Aorta (tissue), 5 donors: ENCODE results near the gene HMGN4. TPM values are rescaled to one million over a fixed set of nuclear protein-coding genes. Genes with fewer than 3 reads are reported as not detected.

ENCODE experiments used
- ATAC-seq: fragments of 200-7000 bp; cut with Tn5 transposase; one replicate; pipeline ENCODE4 v1.9.1; 2022; ENCODE audit warnings: moderate library complexity; ENCODE audit not compliant: low FRiP score
- DNase-seq, 2 donors: peaks; one replicate each; pipeline ENCODE4 v3.0.0-alpha.2; 2020
- H3K27ac ChIP-seq, 2 donors: one replicate each; pipeline ENCODE4 v1.5.1; 2013; ENCODE audit warnings: low read length in 2 of 2, mild to moderate bottlenecking in 2 of 2, moderate library complexity in 2 of 2, control low read depth in 1 of 2, inconsistent platforms in 1 of 2, low read depth in 1 of 2
- H3K27me3 ChIP-seq, 2 donors: one replicate each; pipeline ENCODE4 v1.6.1; 2013; ENCODE audit warnings: control low read depth in 1 of 2, low read length in 1 of 2, mild to moderate bottlenecking in 1 of 2, moderate library complexity in 1 of 2; ENCODE audit not compliant: insufficient read depth in 2 of 2, control insufficient read depth in 1 of 2
- H3K36me3 ChIP-seq, 2 donors: one replicate each; pipeline ENCODE4 v1.6.1; 2013; ENCODE audit warnings: control low read depth in 1 of 2, low read length in 1 of 2, mild to moderate bottlenecking in 1 of 2; ENCODE audit not compliant: insufficient read depth in 2 of 2, control insufficient read depth in 1 of 2
- H3K4me1 ChIP-seq, 2 donors: one replicate each; pipeline ENCODE4 v1.6.1; 2013; ENCODE audit warnings: low read length in 2 of 2, control low read depth in 1 of 2, mild to moderate bottlenecking in 1 of 2, moderate library complexity in 1 of 2; ENCODE audit not compliant: insufficient read depth in 2 of 2, control insufficient read depth in 1 of 2
- H3K4me3 ChIP-seq, 2 donors: one replicate each; pipeline ENCODE4 v1.5.1; 2013; ENCODE audit warnings: low read length in 2 of 2, control low read depth in 1 of 2, mild to moderate bottlenecking in 1 of 2
- H3K9me3 ChIP-seq: one replicate; pipeline ENCODE4 v1.6.1; 2013; ENCODE audit warnings: mild to moderate bottlenecking, low read length; ENCODE audit not compliant: control insufficient read depth
- WGBS, 2 donors: extraction: QIAGEN DNeasy Blood & Tissue Kit; methylation state at CpG; one replicate each; pipeline ENCODE4 v1.1.7; 2013; 5-methylcytosine and 5-hydroxymethylcytosine counted together
- intact Hi-C, 2 donors: fragments of 100-400 bp; cut with DNase I; formaldehyde crosslinking; loops; one replicate each; pipeline versions ENCODE4 v1.14.2 to v1.15.0; 2022
- polyA plus RNA-seq, 2 donors: library from polyadenylated mRNA; stranded (reverse); fragments of 200-250 nt; gene quantifications; one replicate each; pipeline ENCODE4 v1.2.3, GENCODE V29; 2013
- total RNA-seq, 2 donors: library from RNA; stranded (reverse); fragmentation: NEBNext Ultra II Directional; extraction: Animal tissue kit (Norgen Biotek cat#: 25700); gene quantifications; one replicate each; pipeline ENCODE4 v1.2.1, GENCODE V29; 2021
- donor health status: healthy with polysubstance abuse.
- donor health status: Bipolar disorder and iron deficiency.
- donor health status: DM: no; HTN: no; CAD: no.
- donor health status: DM: no; HTN: no; CAD: no.
- donor health status: DM: yes; HTN: yes; CAD: no.

HMGN4 gene
- total and polyA plus RNA-seq, 4 donors = 36.4 to 69.0 (median 46.1) TPM

DNA sequence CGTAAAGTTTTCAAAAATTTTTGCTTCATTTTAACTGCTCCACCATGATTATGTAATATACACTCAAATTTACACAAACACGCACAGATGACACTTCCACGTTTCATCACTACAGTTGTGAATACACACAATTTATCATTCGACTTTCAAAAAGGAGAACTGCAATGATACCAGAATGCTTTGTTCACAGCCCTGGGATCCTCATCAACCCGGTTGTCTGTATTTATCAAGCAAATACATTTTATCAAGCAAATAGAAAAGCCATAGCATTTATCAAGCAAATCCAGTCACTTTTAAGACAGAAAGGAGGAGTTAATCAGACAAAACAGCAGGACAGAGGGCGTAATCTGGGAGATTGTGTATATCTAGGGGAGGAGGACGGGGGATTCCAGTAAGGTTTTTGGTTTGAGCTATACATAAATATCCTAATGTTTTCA lies 38.3 kb downstream of the HMGN4 start:
- Histone ChIP-seq H3K27ac (no peak overlapping the region), H3K4me3 (no peak overlapping the region), H3K36me3 (no peaks in the 10 kb centered on the region), H3K4me1 (peaks cover 0 to 2% of the 10 kb centered on the region in 2 donors), H3K9me3 (peaks cover 1% of the 10 kb centered on the region), H3K27me3 (no peaks in the 10 kb centered on the region)
- 62 to 63% methylated on average over 7 of the region's 7 CpGs for WGBS, 2 donors
- DNase-seq (no peak), ATAC-seq (no peak)
- intact Hi-C loops = no loop called here

- no peaks in the 10 kb centered on the region for H3K4me1 ChIP-seq
- peaks cover 1% of the 10 kb centered on the region for H3K9me3 ChIP-seq
- ATAC-seq (no peak), DNase-seq (peak in 1 of 2 donors; percentile 78)
- WGBS, 2 donors = 8% methylated on average over 31 of the region's 31 CpGs
- no peak overlapping the region for H3K4me3 ChIP-seq
- H3K36me3 ChIP-seq = no peaks in the 10 kb centered on the region
- H3K27ac ChIP-seq = no peak overlapping the region
- intact Hi-C loops = no loop called here
- H3K27me3 ChIP-seq = no peaks in the 10 kb centered on the region
Observed at GRCh38 chr6:26576929-26577719, 39.0 kb downstream of the HMGN4 start.

DNA sequence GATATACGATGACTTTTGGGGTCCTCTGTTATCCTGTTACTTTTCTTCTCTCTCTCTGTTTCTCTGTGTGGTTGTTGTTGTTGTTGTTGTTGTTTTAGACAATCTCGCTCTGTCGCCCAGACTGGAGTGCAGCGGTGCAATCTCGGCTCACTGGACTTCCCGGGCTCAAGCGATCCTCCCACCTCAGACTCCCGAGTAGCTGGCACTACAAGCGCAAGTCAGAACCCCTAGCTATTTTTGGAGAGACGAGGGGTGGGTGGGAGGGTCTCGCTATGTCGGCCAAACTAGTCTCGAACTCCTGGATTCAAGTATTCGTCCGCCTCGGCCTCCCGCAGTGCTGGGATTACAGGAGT lies 39.5 kb downstream of the HMGN4 start:
- intact Hi-C loops = no loop called here
- no peaks in the 10 kb centered on the region for H3K27me3 ChIP-seq

DNA sequence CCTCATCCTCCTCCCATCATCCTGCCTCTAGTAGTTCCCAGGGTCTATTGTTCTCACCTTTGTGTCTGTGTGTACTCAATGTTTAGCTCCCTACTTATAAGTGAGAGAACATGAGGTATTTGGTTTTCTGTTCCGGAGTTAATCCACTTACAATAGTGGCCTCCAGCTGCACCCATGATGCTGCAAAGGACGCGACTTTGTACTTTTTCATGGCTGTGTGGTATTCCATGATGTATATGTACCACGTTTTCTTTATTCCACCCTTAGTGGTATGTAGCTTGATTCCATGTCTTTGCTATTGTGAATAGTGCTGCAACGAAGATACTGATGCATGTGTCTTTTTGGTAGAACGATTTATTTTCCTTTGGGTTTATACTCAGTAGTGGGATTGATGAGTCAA lies 40.1 kb downstream of the HMGN4 start:
- no peak overlapping the region for H3K4me3 ChIP-seq
- H3K4me1 ChIP-seq = no peaks in the 10 kb centered on the region
- DNase-seq = no peak
- no peak overlapping the region for H3K27ac ChIP-seq
- 85% methylated on average over 6 of the region's 6 CpGs for WGBS, 2 donors
- no peak for ATAC-seq
- H3K9me3 ChIP-seq = peaks cover 1% of the 10 kb centered on the region
- no peaks in the 10 kb centered on the region for H3K36me3 ChIP-seq
- intact Hi-C loops = no loop called here
- no peaks in the 10 kb centered on the region for H3K27me3 ChIP-seq

More for the DNA sequence above, 39.5 kb downstream of the HMGN4 start:
- Histone ChIP-seq H3K4me3 (no peak overlapping the region), H3K36me3 (no peaks in the 10 kb centered on the region), H3K27ac (no peak overlapping the region), H3K4me1 (no peaks in the 10 kb centered on the region), H3K9me3 (peaks cover 1% of the 10 kb centered on the region)
- 10 to 12% methylated on average over 16 to 17 of the region's 17 CpGs for WGBS, 2 donors
- ATAC-seq (no peak), DNase-seq (no peak)

DNA sequence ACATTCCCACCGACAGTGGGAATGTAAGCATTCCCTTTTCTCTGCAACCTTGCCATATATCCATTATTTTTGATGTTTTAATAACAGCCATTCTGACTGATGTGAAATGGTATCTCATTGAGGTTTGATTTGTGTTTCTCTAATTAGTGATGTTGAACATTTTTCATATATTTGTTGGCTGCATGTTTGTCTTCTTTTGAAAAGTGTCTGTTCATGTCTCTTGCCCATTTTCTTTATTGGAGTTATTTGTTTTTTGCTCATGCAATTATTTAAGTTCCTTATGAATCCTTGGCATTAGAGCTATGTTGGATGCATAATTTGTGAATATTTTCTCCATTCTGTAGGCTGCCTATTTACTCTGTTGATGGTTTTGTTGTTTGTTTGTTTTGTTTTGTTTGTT lies 40.6 kb downstream of the HMGN4 start:
- no peak overlapping the region for H3K4me3 ChIP-seq
- ATAC-seq = no peak
- DNase-seq = no peak
- no peak overlapping the region for H3K27ac ChIP-seq
- H3K4me1 ChIP-seq = no peaks in the 10 kb centered on the region
- H3K36me3 ChIP-seq = no peaks in the 10 kb centered on the region
- H3K9me3 ChIP-seq = peaks cover 1% of the 10 kb centered on the region
- no peaks in the 10 kb centered on the region for H3K27me3 ChIP-seq
- intact Hi-C loops = no loop called here
- 91 to 95% methylated on average over 1 of the region's 1 CpG for WGBS, 2 donors

- no peaks in the 10 kb centered on the region for H3K27me3 ChIP-seq
- no peaks in the 10 kb centered on the region for H3K36me3 ChIP-seq
- H3K27ac ChIP-seq = no peak overlapping the region
- no peak overlapping the region for H3K4me3 ChIP-seq
- DNase-seq (no peak), ATAC-seq (no peak)
- intact Hi-C loops = no loop called here
- WGBS, 2 donors = 58 to 61% methylated on average over 4 of the region's 4 CpGs
- H3K4me1 ChIP-seq = no peaks in the 10 kb centered on the region
- peaks cover 1% of the 10 kb centered on the region for H3K9me3 ChIP-seq
Observed at GRCh38 chr6:26581164-26581915, 43.2 kb downstream of the HMGN4 start.

- intact Hi-C loops = no loop called here
- H3K4me3 ChIP-seq = no peak overlapping the region
- H3K27ac ChIP-seq = no peak overlapping the region
- no peaks in the 10 kb centered on the region for H3K36me3 ChIP-seq
- DNase-seq (no peak), ATAC-seq (no peak)
- 92 to 95% methylated on average over 21 of the region's 21 CpGs for WGBS, 2 donors
- peaks cover 0 to 2% of the 10 kb centered on the region in 2 donors for H3K27me3 ChIP-seq
- no peaks in the 10 kb centered on the region for H3K9me3 ChIP-seq
- no peaks in the 10 kb centered on the region for H3K4me1 ChIP-seq
Observed at GRCh38 chr6:26588965-26589364, 50.8 kb downstream of the HMGN4 start.

DNA sequence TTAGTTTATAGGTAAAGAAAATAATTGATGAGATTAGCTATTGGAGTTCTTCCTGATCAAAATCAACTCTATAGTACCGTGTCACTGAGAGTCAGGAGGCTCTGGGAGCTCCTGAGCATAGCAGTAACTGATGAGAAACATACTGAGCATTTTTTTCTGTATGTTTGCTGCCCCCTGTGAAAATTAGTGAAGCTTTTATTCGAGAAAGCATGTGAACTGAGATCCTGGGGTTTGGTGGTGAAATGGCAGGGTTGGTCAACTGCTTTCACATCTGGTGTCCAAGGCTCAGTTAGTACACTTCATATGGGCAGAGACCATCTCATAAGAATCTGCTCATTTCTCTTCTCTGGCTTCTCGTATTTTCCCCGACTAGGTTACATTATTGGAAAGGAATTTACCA lies 54.5 kb downstream of the HMGN4 start:
- no peaks in the 10 kb centered on the region for H3K9me3 ChIP-seq
- intact Hi-C loops = loop anchor here in 1 of 2 donors (5.0 to 10.0 kb wide), 2 partner anchors 415 to 552 kb away; a partner anchor contains a TSS
- DNase-seq (no peak), ATAC-seq (no peak)
- H3K27me3 ChIP-seq = peaks cover 0 to 2% of the 10 kb centered on the region in 2 donors
- no peak overlapping the region for H3K27ac ChIP-seq
- peaks cover 0 to 3% of the 10 kb centered on the region in 2 donors for H3K4me1 ChIP-seq
- no peak overlapping the region for H3K4me3 ChIP-seq
- WGBS, 2 donors = 42 to 43% methylated on average over 4 of the region's 4 CpGs
- H3K36me3 ChIP-seq = no peaks in the 10 kb centered on the region
